ENCODE measurements around the gene MCF2L2.

DNA sequence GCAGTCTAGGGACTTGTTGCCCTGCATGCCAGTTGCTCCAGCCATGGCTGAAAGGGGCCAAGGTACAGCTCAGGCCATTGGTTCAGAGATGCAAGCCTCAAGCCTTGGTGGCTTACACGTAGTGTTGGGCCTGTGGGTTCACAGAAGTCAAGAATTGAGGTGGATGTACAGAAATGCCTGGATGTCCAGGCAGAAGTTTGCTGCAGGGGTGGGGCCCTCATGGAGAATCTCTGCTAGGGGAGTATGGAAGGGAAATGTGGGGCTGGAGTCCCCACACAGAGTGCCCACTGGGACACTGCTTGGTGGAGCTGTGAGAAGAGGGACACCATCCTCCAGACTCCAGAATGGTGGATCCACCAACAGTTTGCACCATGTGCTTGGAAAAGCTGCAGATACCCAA lies 186.0 kb downstream of the MCF2L2 start:
- TF ChIP-seq, protein P1, sequence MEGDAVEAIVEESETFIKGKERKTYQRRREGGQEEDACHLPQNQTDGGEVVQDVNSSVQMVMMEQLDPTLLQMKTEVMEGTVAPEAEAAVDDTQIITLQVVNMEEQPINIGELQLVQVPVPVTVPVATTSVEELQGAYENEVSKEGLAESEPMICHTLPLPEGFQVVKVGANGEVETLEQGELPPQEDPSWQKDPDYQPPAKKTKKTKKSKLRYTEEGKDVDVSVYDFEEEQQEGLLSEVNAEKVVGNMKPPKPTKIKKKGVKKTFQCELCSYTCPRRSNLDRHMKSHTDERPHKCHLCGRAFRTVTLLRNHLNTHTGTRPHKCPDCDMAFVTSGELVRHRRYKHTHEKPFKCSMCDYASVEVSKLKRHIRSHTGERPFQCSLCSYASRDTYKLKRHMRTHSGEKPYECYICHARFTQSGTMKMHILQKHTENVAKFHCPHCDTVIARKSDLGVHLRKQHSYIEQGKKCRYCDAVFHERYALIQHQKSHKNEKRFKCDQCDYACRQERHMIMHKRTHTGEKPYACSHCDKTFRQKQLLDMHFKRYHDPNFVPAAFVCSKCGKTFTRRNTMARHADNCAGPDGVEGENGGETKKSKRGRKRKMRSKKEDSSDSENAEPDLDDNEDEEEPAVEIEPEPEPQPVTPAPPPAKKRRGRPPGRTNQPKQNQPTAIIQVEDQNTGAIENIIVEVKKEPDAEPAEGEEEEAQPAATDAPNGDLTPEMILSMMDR (IDR thresholded peaks at IDR 0.05; ENCODE audit: extremely low read depth in 1 of 2, insufficient read depth in 1 of 2, low read depth in 1 of 2, low read length in 2 of 2), result no peak
- TF ChIP-seq EZH2 (IDR thresholded peaks at IDR 0.05; ENCODE audit: borderline replicate concordance, low read depth, low read length, severe bottlenecking) (no peak), FOS (IDR thresholded peaks at IDR 0.05; ENCODE audit: borderline replicate concordance, insufficient read depth, low read length) (no peak), MYC (IDR thresholded peaks at IDR 0.05; ENCODE audit: low read depth, low read length) (no peak), POLR2A (IDR thresholded peaks at IDR 0.05; ENCODE audit: low read depth, low read length) (no peak), POLR2AphosphoS5 (IDR thresholded peaks at IDR 0.05; ENCODE audit: insufficient read depth, low read depth, low read length) (no peak), GATA2 (IDR thresholded peaks at IDR 0.05; ENCODE audit: insufficient read depth, insufficient read length, low read depth, low read length) (no peak)
- TF ChIP-seq, protein P2, sequence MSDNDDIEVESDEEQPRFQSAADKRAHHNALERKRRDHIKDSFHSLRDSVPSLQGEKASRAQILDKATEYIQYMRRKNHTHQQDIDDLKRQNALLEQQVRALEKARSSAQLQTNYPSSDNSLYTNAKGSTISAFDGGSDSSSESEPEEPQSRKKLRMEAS (IDR thresholded peaks at IDR 0.05; ENCODE audit: insufficient read depth, insufficient read length), result no peak
